GM12878 (cell line): ENCODE measurements around the gene MLIP.

Source experiments
- EZH2 ChIP-seq: IDR thresholded peaks from 2 replicates; pipeline ENCODE4 v1.6.1; 2012; ENCODE audit warnings: low read depth, mild to moderate bottlenecking, control low read depth, inconsistent platforms, low read length, borderline replicate concordance; ENCODE audit not compliant: control insufficient read depth
- POLR2AphosphoS2 ChIP-seq: IDR thresholded peaks from 2 replicates; pipeline ENCODE4 v1.6.1; 2011; ENCODE audit warnings: low read depth, mild to moderate bottlenecking, low read length, improper control_type of control experiment, moderate library complexity
- POLR2AphosphoS5 ChIP-seq: IDR thresholded peaks from 2 replicates; pipeline ENCODE4 v1.6.1; 2011; ENCODE audit warnings: mild to moderate bottlenecking, low read length, inconsistent platforms

GRCh38 chr6:54073487-54073886 is 37.8 kb upstream of the MLIP start:
- TF ChIP-seq POLR2AphosphoS2: no peak
- no peak for TF ChIP-seq POLR2AphosphoS5
- no peak for TF ChIP-seq EZH2
